Endothelial cell of umbilical vein (primary cell): ENCODE data around the gene MEF2A. TPM values are rescaled to one million over a fixed set of nuclear protein-coding genes. Genes with fewer than 3 reads are reported as not detected.

ENCODE experiments used
- BruUV-seq: library from RNA; stranded (reverse); fragments of 400-500 nt; replicated peaks from 2 replicates; lab custom pipeline; 2021; lab: Mats Ljungman, UMichigan
- CTCF ChIA-PET: fragments of 300-600, 350-600 bp; sonication (Branson Sonifier 250); formaldehyde crosslinking; loops from one replicate; lab custom pipeline; 2021; ENCODE audit warnings: antibody characterized with exemption, inconsistent platforms; lab: Charles Lee
- POLR2A ChIA-PET: fragments of 300-600, 350-600 bp; sonication (Branson Sonifier 250); formaldehyde crosslinking; loops from one replicate; lab custom pipeline; 2021; ENCODE audit warnings: antibody characterized with exemption, inconsistent platforms; lab: Charles Lee
- DNase-seq: peaks from one replicate; pipeline ENCODE4 v3.0.0-alpha.2; 2011; ENCODE audit warnings: low read depth, low spot score
- FAIRE-seq: peaks from 2 replicates; lab custom pipeline; 2011; peaks lifted over from hg19 to GRCh38; lab: Jason Lieb, UNC
- H2AFZ ChIP-seq: 2 replicates; pipeline ENCODE4 v1.6.0; 2012; ENCODE audit warnings: low read depth, low read length, control low read depth, inconsistent platforms
- H3K27ac ChIP-seq: 2 replicates; pipeline ENCODE4 v1.5.1; 2011; ENCODE audit warnings: low read depth, mild to moderate bottlenecking, control low read depth, low read length, moderate library complexity; ENCODE audit not compliant: insufficient read depth
- H3K27me3 ChIP-seq, 2 experiments: 2 replicates each; pipeline versions ENCODE4 v1.6.0 to v1.6.1; 2011; ENCODE audit warnings: low read length in 2 of 2, mixed read lengths in 1 of 2; ENCODE audit not compliant: control insufficient read depth in 2 of 2, insufficient read depth in 2 of 2
- H3K36me3 ChIP-seq, 2 experiments: 2 replicates in 1 of 2; 3 replicates in 1 of 2; pipeline ENCODE4 v1.5.1; 2011; ENCODE audit warnings: low read length in 2 of 2, mild to moderate bottlenecking in 1 of 2, moderate library complexity in 1 of 2; ENCODE audit not compliant: control insufficient read depth in 2 of 2, insufficient read depth in 2 of 2; ENCODE audit errors: extremely low read depth in 1 of 2
- H3K4me1 ChIP-seq: 3 replicates; pipeline ENCODE4 v1.5.1; 2011; ENCODE audit warnings: mild to moderate bottlenecking, low read length; ENCODE audit not compliant: control insufficient read depth, insufficient read depth; ENCODE audit errors: extremely low read depth
- H3K4me2 ChIP-seq: 2 replicates; pipeline ENCODE4 v1.6.1; 2011; ENCODE audit warnings: low read length, control low read depth, mixed read lengths; ENCODE audit not compliant: insufficient read depth
- H3K4me3 ChIP-seq, 3 experiments: fragments of 200-600 bp in 1 of 3; sonication (generic), shearing (Covaris generic) in 1 of 3; replicated peaks in 1 of 3; 2 replicates each; pipeline ENCODE4 v1.5.1; 2011 to 2016; ENCODE audit warnings: control low read depth in 3 of 3, low read length in 3 of 3, mild to moderate bottlenecking in 2 of 3, inconsistent platforms in 1 of 3, low read depth in 1 of 3, moderate library complexity in 1 of 3; ENCODE audit not compliant: insufficient read depth in 1 of 3
- H3K79me2 ChIP-seq: 2 replicates; pipeline ENCODE4 v1.6.0; 2012; ENCODE audit warnings: low read length, inconsistent platforms; ENCODE audit not compliant: control insufficient read depth, insufficient read depth
- H3K9ac ChIP-seq: replicated peaks from 2 replicates; pipeline ENCODE3; 2011; ENCODE audit warnings: low read length, control low read depth; ENCODE audit not compliant: insufficient read depth; ENCODE audit errors: extremely low read depth
- H3K9me1 ChIP-seq: replicated peaks from 3 replicates; pipeline ENCODE4 v1.6.0; 2011; ENCODE audit warnings: mild to moderate bottlenecking, low read length; ENCODE audit not compliant: control insufficient read depth, insufficient read depth; ENCODE audit errors: extremely low read depth
- H3K9me3 ChIP-seq: replicated peaks from 2 replicates; pipeline ENCODE4 v1.5.1; 2012; ENCODE audit warnings: low read length, inconsistent platforms; ENCODE audit not compliant: control insufficient read depth, insufficient read depth
- H4K20me1 ChIP-seq: replicated peaks from 2 replicates; pipeline ENCODE3; 2011; ENCODE audit warnings: mild to moderate bottlenecking, low read length; ENCODE audit not compliant: control insufficient read depth, insufficient read depth; ENCODE audit errors: extremely low read depth
- CTCF ChIP-seq, 2 donors: IDR thresholded peaks; 1 replicate in 1 of 2; 2 replicates in 1 of 2; pipeline ENCODE4 v1.5.1; 2011; ENCODE audit warnings: low read length in 2 of 2, mild to moderate bottlenecking in 2 of 2, moderate library complexity in 2 of 2, control low read depth in 1 of 2, inconsistent platforms in 1 of 2, low read depth in 1 of 2; ENCODE audit not compliant: insufficient read depth in 1 of 2; ENCODE audit errors: extremely low read depth in 1 of 2
- EZH2 ChIP-seq: IDR thresholded peaks from 2 replicates; pipeline ENCODE4 v1.6.1; 2012; ENCODE audit warnings: borderline replicate concordance, low read depth, mild to moderate bottlenecking, moderate library complexity, low read length, inconsistent platforms; ENCODE audit not compliant: severe bottlenecking
- GATA2 ChIP-seq: IDR thresholded peaks from 2 replicates; pipeline ENCODE4 v1.7.0; 2011; ENCODE audit warnings: low read depth, mild to moderate bottlenecking, moderate library complexity, mixed read lengths, low read length; ENCODE audit not compliant: insufficient read length, insufficient read depth
- JUN ChIP-seq: IDR thresholded peaks from 2 replicates; pipeline ENCODE4 v1.6.1; 2011; ENCODE audit warnings: borderline replicate concordance, low read depth; ENCODE audit not compliant: insufficient read length, insufficient read depth
- MAX ChIP-seq: IDR thresholded peaks from 2 replicates; pipeline ENCODE4 v1.6.1; 2011; ENCODE audit not compliant: insufficient read depth, insufficient read length
- MYC ChIP-seq: IDR thresholded peaks from one replicate; pipeline ENCODE4 v1.6.1; 2011; ENCODE audit warnings: mild to moderate bottlenecking, low read depth, low read length
- POLR2A ChIP-seq: IDR thresholded peaks from 2 replicates; pipeline ENCODE4 v1.6.1; 2012; ENCODE audit warnings: low read depth, mild to moderate bottlenecking, control low read depth, low read length
- POLR2AphosphoS5 ChIP-seq: IDR thresholded peaks from 2 replicates; pipeline ENCODE4 v1.6.1; 2012; ENCODE audit warnings: low read depth, mild to moderate bottlenecking, control low read depth, low read length, moderate library complexity; ENCODE audit not compliant: insufficient read depth
- dilution Hi-C: fragments of 300-500 bp; cut with MboI; formaldehyde crosslinking; loops from one replicate; pipeline ENCODE4 v1.15.0; 2019; ENCODE audit warnings: low sequenced_read_pairs; ENCODE audit not compliant: extremely low pct_ligation_motif_present
- intact Hi-C: fragments of 100-400 bp; cut with micrococcal nuclease; formaldehyde crosslinking; loops from one replicate; pipeline ENCODE4 v1.10.0; 2022
- polyA plus RNA-seq, 4 experiments: library from polyadenylated mRNA; depleted of rRNA in 3 of 4; stranded (reverse) in 3 of 4; unstranded in 1 of 4; fragments of >200 nt; gene quantifications; 2 replicates each; pipeline versions ENCODE4 v1.2.1 to v1.2.3, GENCODE V29; 2011 to 2012; ENCODE audit warnings: missing spikeins in 1 of 4
- total RNA-seq: library from RNA; stranded (reverse); gene quantifications from 2 replicates; pipeline ENCODE4 v1.2.3, GENCODE V29; 2021

Gene MEF2A
- total and polyA plus RNA-seq, 2 donors (not counting 3 experiments of a cell fraction or from before 2014, with no cell fraction given), result 38.0 to 45.3 TPM

GRCh38 chr15:99682455-99682854 is 116.7 kb downstream of the MEF2A start:
- no peak for TF ChIP-seq MAX
- no peak for TF ChIP-seq MYC
- peak; percentile 43 for TF ChIP-seq JUN
- no peak for TF ChIP-seq EZH2
- TF ChIP-seq GATA2, result no peak
- no peak for TF ChIP-seq POLR2AphosphoS5
- TF ChIP-seq CTCF (IDR thresholded peaks at IDR 0.05; ENCODE audit: extremely low read depth in 1 of 2, insufficient read depth in 1 of 2, low read depth in 1 of 2, low read length in 2 of 2), result no peak
- TF ChIP-seq POLR2A, result no peak
- POLR2A ChIA-PET, result interaction anchor here (1.0 kb wide), 1 partner anchor 10 kb away, joined by 3 read pairs; no protein-coding TSS in a partner anchor
- Histone ChIP-seq H3K4me2 (peak overlapping the region; percentile 88), H3K27me3 (no peaks in the 10 kb centered on the region), H4K20me1 (no peaks in the 10 kb centered on the region), H3K4me3 (peak overlapping the region in 1 of 3 experiments; percentile 41), H3K9me1 (no peaks in the 10 kb centered on the region), H3K36me3 (peaks cover 0 to 3% of the 10 kb centered on the region in 2 experiments), H3K79me2 (peaks cover 5% of the 10 kb centered on the region), H3K27ac (peak overlapping the region; percentile 95), H3K4me1 (peaks cover 23% of the 10 kb centered on the region), H3K9ac (peak overlapping the region; percentile 86), H3K9me3 (no peaks in the 10 kb centered on the region), H2AFZ (no peak overlapping the region)
- BruUV-seq, result TSS peak; percentile 95
- intact Hi-C loops, result loop anchor here (2.0 to 5.0 kb wide), 2 partner anchors 228 to 340 kb away; no protein-coding TSS in a partner anchor
- DNase-seq (peak; percentile 94), FAIRE-seq (peak; percentile 21)
- dilution Hi-C loops, result no loop called here
- CTCF ChIA-PET, result interaction anchor here (0.6 to 3.2 kb wide), 13 partner anchors 8 to 409 kb away, joined by 3 to 56 read pairs (median 4); no protein-coding TSS in a partner anchor
